ENCODE measurements around the gene CABP4. TPM values are rescaled to one million over a fixed set of nuclear protein-coding genes. Genes with fewer than 3 reads are reported as not detected.
A peak's percentile ranks its signal among the peaks of the same experiment; 100 is the strongest.

Gene CABP4
- total and polyA plus RNA-seq, 10 of the 15 experiments (the other 5 are each of a cell fraction or from before 2014, with no cell fraction given): 0.04 to 0.41 (median 0.14) TPM; not detected in 2

GRCh38 chr11:67420646-67421429, 34.3 kb upstream of the CABP4 start (continued):
- TF ChIP-seq SUPT20H (IDR thresholded peaks at IDR 0.05; ENCODE audit: borderline replicate concordance, control insufficient read depth, low read depth, low read length): no peak
- 0 out of 2 replicates have a peak, but pooled peaks have one; percentile 36 for TF ChIP-seq CREB1 (IDR thresholded peaks at IDR 0.05; ENCODE audit: low read depth)
- TF ChIP-seq TCF12 (IDR thresholded peaks at IDR 0.05; ENCODE audit: low read depth, low read length): peak; percentile 91
- no peak for TF ChIP-seq NR2C2 (IDR thresholded peaks at IDR 0.05; ENCODE audit: borderline replicate concordance, control insufficient read depth, insufficient read length, low read depth)
- no peak for TF ChIP-seq ATF7 (IDR thresholded peaks at IDR 0.05; ENCODE audit: low read depth)
- TF ChIP-seq POLR2AphosphoS5 (IDR thresholded peaks at IDR 0.05; ENCODE audit: low read length): no peak
- TF ChIP-seq NR2F1 (conservative IDR thresholded peaks at IDR 0.05): peak; percentile 94
- TF ChIP-seq TARDBP (IDR thresholded peaks at IDR 0.05; ENCODE audit: borderline replicate concordance): no peak
- TF ChIP-seq, protein P1, sequence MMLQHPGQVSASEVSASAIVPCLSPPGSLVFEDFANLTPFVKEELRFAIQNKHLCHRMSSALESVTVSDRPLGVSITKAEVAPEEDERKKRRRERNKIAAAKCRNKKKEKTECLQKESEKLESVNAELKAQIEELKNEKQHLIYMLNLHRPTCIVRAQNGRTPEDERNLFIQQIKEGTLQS (IDR thresholded peaks at IDR 0.05; ENCODE audit: borderline replicate concordance, extremely low read depth, low read depth, low read length): no peak
- TF ChIP-seq NR2C1 (IDR thresholded peaks at IDR 0.05): no peak

- SMC1A ChIA-PET (ENCODE audit: uncharacterized antibody, unreplicated experiment): interaction anchor here (0.6 to 1.5 kb wide), 2 partner anchors 9 to 38 kb away, joined by 3 read pairs; no protein-coding TSS in a partner anchor
- POLR2A ChIA-PET: interaction anchor here (0.6 to 3.9 kb wide), 5 partner anchors 16 to 67 kb away, joined by 3 to 28 read pairs (median 13); partner anchors contain the start of genes PPP1CA, PTPRCAP and TBC1D10C
- in situ Hi-C loops (cut with MboI): no loop called here
These were observed 33.6 kb upstream of the CABP4 start for GRCh38 chr11:67421430-67422031.

More at GRCh38 chr11:67421430-67422031, 33.6 kb upstream of the CABP4 start:
- intact Hi-C loops (cut with micrococcal nuclease; ENCODE audit: unreplicated experiment): no loop called here
- WGBS (ENCODE audit: insufficient coverage, insufficient replicate concordance, low lambda C conversion rate, missing lambda C conversion rate): 61% methylated on average over 17 of the region's 22 CpGs
- H3K27me3 ChIP-seq (replicated peaks in 1 of 2; ENCODE audit: control insufficient read depth in 2 of 2, insufficient read depth in 2 of 2, low read length in 1 of 2): no peaks in the 10 kb centered on the region; a peak in 1 of 4 replicates
- no peak overlapping the region for H3K27ac ChIP-seq (ENCODE audit: control insufficient read depth, insufficient read depth)
- peak overlapping the region; percentile 55; the same call in 1 of the 2 replicates for H3K4me3 ChIP-seq
- RAD21 ChIA-PET (ENCODE audit: unreplicated experiment): interaction anchor here (1.2 to 2.4 kb wide), 4 partner anchors 16 to 68 kb away, joined by 3 to 8 read pairs (median 6); partner anchors contain the start of genes POLD4 and PPP1CA
- no peaks in the 10 kb centered on the region for H3K9me3 ChIP-seq (replicated peaks; ENCODE audit: control insufficient read depth, insufficient read depth, low read length)
- H3K4me2 ChIP-seq (ENCODE audit: control insufficient read depth, insufficient read depth): peak overlapping the region; percentile 84
- CTCF ChIA-PET: no interaction called here
- H3K79me2 ChIP-seq (ENCODE audit: control insufficient read depth, insufficient read depth, low read length): no peaks in the 10 kb centered on the region
- H3K36me3 ChIP-seq (ENCODE audit: control insufficient read depth in 2 of 2, insufficient read depth in 2 of 2, low read length in 1 of 2): no peaks in the 10 kb centered on the region
- BruUV-seq (replicated peaks): no TSS peak
- ATAC-seq (no peak), FAIRE-seq (no peak), DNase-seq (ENCODE audit: low read depth, low spot score) (no peak)
- TF ChIP-seq BHLHE40 (IDR thresholded peaks at IDR 0.05; ENCODE audit: borderline replicate concordance in 1 of 2, low read depth in 2 of 2, low read length in 1 of 2): 0 out of 4 replicates have a peak, but pooled peaks of 1 of the 2 experiments have one; percentile 9
- TF ChIP-seq, protein P2, sequence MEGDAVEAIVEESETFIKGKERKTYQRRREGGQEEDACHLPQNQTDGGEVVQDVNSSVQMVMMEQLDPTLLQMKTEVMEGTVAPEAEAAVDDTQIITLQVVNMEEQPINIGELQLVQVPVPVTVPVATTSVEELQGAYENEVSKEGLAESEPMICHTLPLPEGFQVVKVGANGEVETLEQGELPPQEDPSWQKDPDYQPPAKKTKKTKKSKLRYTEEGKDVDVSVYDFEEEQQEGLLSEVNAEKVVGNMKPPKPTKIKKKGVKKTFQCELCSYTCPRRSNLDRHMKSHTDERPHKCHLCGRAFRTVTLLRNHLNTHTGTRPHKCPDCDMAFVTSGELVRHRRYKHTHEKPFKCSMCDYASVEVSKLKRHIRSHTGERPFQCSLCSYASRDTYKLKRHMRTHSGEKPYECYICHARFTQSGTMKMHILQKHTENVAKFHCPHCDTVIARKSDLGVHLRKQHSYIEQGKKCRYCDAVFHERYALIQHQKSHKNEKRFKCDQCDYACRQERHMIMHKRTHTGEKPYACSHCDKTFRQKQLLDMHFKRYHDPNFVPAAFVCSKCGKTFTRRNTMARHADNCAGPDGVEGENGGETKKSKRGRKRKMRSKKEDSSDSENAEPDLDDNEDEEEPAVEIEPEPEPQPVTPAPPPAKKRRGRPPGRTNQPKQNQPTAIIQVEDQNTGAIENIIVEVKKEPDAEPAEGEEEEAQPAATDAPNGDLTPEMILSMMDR (IDR thresholded peaks at IDR 0.05 in 2 of 3, conservative IDR thresholded peaks at IDR 0.05 in 1 of 3; ENCODE audit: control insufficient read depth in 2 of 3, extremely low read depth in 1 of 3, insufficient read depth in 1 of 3, low read depth in 3 of 3, low read length in 3 of 3): no peak
- TF ChIP-seq HDGF (IDR thresholded peaks at IDR 0.05): 0 out of 2 replicates have a peak, but pooled peaks have one; percentile 13
- H2AFZ ChIP-seq (ENCODE audit: control insufficient read depth, low read depth, low read length): peak overlapping the region; percentile 59; the same call in 1 of the 2 replicates
- H4K20me1 ChIP-seq (ENCODE audit: control insufficient read depth, insufficient read depth): no peaks in the 10 kb centered on the region
- H3K4me1 ChIP-seq (ENCODE audit: control insufficient read depth, insufficient read depth, low read length): peaks cover 2% of the 10 kb centered on the region; the same call in 1 of the 2 replicates
- H3K9ac ChIP-seq (ENCODE audit: control insufficient read depth, insufficient read depth, low read length): no peak overlapping the region

All from GM12878 (cell line).